SU-DHL-6 (cell line): ENCODE results near the gene HMGB1.

Experiments used
- EZH2phosphoT487 ChIP-seq: fragments of 200-600 bp; sonication (generic), shearing (Covaris generic); conservative IDR thresholded peaks from 2 replicates; pipeline ENCODE4 v1.6.1; 2018; ENCODE audit warnings: mild to moderate bottlenecking, antibody characterized with exemption, low read length, moderate library complexity, mixed read lengths
- TF ChIP-seq, protein P1 (sequence below): fragments of 200-600 bp; sonication (generic); IDR thresholded peaks from one replicate; pipeline ENCODE4 v1.5.1; 2017; ENCODE audit warnings: antibody characterized with exemption, mild to moderate bottlenecking, low read length, moderate library complexity; ENCODE audit not compliant: insufficient read depth, poor library complexity, severe bottlenecking

DNA sequence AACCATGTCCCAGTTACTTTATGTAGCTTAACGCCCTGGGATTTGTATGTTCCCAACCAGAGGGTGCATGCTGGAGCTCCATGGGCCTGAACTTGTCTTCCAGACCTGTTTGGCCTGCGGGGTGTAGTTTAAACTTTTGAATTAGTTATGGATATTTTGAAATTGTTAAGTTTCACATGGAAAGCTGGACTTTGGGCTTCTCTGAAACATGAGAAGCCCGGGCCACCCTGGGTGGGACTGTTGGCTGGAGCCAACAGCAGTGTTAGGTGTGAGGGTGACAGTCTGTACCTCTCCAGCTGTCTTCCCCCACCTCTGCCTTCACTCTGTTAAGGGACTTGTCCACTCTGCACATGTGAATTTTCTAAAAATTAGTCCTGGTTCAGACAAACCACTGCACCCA, 41.8 kb downstream of the HMGB1 start:
- TF ChIP-seq, protein P1, sequence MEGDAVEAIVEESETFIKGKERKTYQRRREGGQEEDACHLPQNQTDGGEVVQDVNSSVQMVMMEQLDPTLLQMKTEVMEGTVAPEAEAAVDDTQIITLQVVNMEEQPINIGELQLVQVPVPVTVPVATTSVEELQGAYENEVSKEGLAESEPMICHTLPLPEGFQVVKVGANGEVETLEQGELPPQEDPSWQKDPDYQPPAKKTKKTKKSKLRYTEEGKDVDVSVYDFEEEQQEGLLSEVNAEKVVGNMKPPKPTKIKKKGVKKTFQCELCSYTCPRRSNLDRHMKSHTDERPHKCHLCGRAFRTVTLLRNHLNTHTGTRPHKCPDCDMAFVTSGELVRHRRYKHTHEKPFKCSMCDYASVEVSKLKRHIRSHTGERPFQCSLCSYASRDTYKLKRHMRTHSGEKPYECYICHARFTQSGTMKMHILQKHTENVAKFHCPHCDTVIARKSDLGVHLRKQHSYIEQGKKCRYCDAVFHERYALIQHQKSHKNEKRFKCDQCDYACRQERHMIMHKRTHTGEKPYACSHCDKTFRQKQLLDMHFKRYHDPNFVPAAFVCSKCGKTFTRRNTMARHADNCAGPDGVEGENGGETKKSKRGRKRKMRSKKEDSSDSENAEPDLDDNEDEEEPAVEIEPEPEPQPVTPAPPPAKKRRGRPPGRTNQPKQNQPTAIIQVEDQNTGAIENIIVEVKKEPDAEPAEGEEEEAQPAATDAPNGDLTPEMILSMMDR, result no peak
- TF ChIP-seq EZH2phosphoT487, result no peak
